GM12891 (cell line): ENCODE data around the gene SRGAP2B.
"Not testable (repeated sequence)": the region's sequence is repeated elsewhere in the genome, so short reads cannot be mapped to it uniquely, and the experiment has no call there.

Experiments used
- PAX5 ChIP-seq: IDR thresholded peaks from 2 replicates; pipeline ENCODE4 v1.6.1; 2011; ENCODE audit warnings: low read length, moderate library complexity, mild to moderate bottlenecking; ENCODE audit not compliant: insufficient read depth, severe bottlenecking
- POLR2A ChIP-seq: IDR thresholded peaks from 2 replicates; pipeline ENCODE4 v1.6.1; 2011; ENCODE audit warnings: low read depth, low read length, control low read depth
- POLR2AphosphoS5 ChIP-seq: IDR thresholded peaks from 2 replicates; pipeline ENCODE4 v1.6.1; 2011; ENCODE audit warnings: low read depth, low read length, control low read depth
- SPI1 ChIP-seq: IDR thresholded peaks from 2 replicates; pipeline ENCODE4 v1.6.1; 2011; ENCODE audit warnings: low read depth, low read length, control low read depth
- TAF1 ChIP-seq: IDR thresholded peaks from 2 replicates; pipeline ENCODE4 v1.6.1; 2011; ENCODE audit warnings: low read depth, low read length, control low read depth

DNA sequence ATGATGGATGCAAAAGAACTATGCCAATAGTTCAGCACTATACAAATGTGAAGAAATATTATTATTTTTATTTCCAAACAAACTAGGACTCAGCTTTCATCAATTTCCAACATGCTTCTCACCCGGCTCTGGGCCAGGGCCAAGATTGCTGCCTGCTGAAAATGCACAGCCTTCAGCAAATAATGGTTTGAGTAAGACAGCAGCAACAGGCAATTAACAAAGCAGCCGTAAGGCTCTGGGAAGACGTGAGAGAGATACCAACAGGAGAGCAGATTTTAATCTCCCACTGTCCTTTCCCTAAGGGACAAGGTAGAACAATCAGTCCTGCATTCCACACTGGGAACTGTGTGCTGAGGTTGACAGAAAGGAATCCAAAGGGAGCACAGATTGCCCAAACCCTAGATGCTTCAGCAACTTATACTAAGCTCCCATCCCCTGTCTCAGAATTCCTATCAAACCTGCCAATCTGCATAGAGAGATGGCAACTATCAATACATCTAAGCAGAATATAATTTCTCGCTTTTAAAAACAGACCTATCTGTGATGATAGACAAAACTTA, 134.1 kb downstream of the SRGAP2B start:
- not testable (repeated sequence) for TF ChIP-seq TAF1, POLR2AphosphoS5, SPI1, POLR2A, PAX5
